HG02884 (cell line): ENCODE measurements around the gene CFAP97D1.

Source experiments
- ATAC-seq: cut with Tn5 transposase; IDR thresholded peaks from one replicate; pipeline ENCODE4 v1.9.1; 2021; ENCODE audit warnings: mild to moderate bottlenecking, moderate library complexity; ENCODE audit not compliant: unreplicated experiment

The CFAP97D1 gene

DNA sequence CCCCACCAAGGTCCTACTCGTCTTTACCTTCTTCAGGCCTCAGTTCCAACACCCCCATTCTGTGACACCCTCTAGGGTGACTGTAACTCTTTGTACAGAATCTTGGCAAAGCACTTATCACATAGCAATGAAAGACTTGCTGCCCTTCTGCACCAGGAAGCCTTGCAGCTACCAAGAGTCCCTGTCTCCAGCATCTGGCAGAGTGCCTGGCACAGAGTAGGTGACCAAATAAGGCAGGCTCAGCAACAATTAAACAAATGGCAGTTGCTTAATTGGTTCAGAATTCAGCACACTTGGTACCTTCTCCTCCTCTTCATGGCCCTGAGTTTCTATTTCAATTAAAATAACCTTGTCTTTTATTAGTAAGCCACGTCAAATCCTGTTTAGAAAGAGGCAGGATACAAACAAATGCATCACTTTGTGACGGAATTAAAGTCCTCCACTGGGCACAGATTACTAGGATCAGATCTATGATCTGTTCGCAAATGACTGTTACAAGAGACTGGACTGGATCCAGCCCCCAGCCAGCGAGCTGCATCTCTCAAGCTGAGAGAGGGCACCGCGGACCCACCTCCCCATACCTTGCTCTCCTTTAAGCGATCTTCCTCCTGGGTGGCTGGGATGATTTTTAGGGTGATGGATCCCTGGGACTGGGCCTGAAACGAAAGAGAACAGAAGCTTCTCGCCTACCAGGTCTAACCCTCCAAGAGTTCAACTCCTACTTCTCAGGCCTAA is 43.3 kb downstream of the CFAP97D1 start:
- no peak for ATAC-seq

DNA sequence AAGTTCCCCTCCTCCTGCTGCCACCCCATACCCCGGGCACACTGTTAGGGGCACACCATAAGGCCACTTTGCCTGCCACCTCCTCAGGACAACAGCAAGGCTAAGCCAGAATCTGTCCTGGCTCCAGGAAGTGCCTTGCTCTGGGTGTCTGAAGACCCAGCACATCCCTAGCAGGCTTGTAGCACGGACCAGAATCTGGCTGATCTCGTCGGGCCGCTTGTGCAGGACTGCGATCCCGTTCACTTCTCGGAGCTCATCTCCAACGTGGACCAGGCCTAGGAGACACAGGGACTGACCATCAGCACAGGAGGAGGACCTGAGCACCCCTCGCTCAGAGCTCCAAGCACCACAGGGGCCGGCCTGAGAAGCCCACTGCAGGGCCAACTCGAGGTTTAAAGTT is 45.3 kb downstream of the CFAP97D1 start:
- no peak for ATAC-seq

DNA sequence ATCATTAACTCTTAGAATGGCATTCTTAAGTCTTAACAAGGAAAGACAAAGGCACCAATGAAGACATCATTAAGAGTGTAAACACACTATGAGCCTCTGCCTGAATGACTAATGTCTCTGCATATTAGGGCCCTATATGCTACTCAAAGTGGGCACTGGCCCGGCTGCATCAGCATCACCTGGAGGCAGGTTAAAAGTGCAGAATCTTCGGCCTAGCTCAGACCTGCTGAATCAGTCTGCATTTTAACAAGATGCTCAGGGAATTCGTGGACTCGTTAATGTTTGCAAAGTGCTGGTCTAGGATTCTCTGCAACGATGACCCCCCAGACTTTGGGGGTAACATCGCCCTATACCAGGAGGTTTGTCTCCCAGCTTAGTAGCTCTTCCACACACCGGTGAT is 46.0 kb downstream of the CFAP97D1 start:
- no peak for ATAC-seq

DNA sequence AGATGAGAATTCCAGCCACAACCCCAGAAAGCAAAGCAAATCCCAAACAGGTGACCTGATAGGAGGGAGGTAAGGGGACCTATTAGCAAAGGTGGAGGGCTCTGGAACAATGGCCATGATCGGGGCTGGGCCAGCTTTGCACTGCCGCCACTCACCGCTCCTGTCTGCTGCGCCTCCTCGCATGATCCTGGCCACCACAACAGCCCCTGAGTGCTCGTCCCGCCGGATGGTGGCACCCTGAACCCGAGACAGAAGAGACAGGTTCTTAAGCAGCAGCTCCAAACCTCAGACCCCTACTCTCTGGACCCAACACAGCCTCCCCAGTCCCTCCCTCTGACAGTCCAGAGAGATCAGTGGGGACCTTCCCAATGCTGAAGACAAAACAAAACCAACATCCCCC is 47.4 kb downstream of the CFAP97D1 start:
- no peak for ATAC-seq

DNA sequence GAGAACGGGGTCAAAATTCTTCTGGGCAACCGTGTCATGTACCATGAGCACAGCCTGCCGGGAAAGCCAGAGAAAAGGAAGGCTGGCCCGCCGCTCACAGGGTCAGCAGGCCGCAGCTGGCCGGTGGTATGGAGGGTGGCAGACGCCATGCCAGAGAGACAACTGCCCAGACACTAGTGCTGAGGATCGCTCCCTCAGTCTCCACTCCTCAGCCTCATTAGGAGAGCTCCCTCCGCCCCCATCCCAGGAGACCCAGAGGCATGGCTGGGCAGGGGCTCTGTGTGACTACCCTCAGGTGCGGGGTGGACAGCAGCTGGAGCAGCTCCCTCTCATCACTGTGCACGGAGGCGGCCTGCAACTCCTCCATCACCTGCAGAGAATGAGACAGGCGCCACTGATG is 49.5 kb downstream of the CFAP97D1 start:
- no peak for ATAC-seq

DNA sequence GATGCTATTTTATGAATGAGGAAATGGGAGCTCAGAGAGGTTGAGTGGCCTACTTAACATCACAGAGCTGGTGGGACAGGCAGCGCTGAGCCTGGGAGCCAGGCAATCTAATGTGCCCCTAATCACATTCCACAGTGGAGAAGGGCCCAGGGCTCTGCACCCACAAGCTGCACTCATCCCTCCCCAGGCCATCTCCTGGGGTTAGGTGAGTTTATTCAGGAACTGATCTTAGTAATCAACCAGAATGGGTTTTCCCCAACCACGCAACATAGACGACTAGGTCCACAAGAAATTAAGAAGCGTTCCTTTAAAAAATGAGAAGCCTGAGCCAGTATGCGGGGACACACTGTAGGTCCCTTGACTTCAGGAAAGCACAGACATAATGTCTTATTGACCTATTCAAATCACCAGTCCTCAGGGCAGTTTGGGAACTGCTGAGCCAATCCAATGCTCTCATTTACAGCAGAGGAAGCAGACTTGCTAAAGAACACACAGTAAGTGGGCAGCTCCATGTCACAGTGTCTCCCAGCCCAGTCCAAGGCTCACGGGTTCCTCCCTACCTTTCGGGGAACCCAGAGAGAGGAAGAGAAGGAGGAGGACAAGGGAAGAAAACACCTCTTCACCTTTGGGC is 50.4 kb downstream of the CFAP97D1 start:
- ATAC-seq, result no peak

DNA sequence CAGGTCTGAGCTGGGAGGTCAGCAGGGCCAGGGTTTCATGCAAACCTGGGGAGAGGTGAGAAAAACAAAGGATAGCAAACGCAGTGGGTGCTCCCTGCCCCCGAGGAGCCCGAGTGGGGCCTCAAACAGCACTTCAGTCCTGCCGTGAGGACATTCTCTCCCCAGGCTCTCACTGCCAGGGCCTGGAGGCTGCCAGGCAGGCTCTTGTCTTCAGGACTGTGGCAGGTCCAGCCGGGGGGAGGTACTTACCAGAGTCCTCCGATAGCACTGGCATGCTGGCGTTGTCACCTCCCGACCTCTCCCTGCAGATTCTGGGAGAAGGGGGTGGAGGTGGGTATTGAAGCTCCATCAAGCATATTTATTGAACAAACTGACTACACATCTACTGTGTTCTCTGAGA is 51.4 kb downstream of the CFAP97D1 start:
- ATAC-seq, result no peak

DNA sequence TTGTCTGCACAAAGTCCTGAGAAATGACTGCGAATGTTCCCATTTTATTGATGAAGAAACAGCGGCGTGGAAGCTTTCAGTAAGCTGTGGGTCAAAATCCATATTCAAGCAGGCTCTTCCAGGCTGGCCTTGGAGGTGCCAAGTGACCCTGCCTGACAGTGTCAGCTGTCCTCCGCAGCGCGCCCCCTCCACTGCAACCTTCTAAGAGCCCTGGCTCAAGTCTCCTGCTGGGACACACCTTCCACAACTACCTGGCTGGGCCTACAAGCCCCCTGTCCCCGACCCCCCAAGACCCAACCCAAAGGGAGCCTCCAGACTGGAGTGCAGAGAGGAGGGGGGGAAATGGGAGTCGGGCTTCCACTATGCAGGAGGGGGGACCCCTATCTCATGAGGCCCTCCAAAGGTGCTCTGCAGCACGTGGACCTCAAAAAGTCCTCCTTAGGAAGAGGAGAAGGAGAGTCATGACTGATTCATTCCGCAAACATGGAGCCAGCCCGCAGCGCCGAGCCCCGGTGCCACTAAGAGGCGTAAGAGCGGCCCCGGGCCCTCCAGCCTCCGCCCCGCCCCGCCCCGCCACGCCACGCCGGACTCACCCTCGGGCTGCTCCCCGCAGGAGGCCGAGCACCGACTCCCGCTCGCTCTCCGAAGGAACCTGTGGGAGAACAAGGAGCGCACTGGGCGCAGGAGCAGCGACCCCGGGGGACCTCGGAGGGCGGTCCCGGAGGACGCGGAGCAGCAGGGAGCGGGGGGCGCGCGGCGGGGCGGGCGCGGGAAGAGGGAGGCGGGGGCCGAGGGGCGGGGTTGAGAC is 52.1 kb downstream of the CFAP97D1 start:
- no peak for ATAC-seq

DNA sequence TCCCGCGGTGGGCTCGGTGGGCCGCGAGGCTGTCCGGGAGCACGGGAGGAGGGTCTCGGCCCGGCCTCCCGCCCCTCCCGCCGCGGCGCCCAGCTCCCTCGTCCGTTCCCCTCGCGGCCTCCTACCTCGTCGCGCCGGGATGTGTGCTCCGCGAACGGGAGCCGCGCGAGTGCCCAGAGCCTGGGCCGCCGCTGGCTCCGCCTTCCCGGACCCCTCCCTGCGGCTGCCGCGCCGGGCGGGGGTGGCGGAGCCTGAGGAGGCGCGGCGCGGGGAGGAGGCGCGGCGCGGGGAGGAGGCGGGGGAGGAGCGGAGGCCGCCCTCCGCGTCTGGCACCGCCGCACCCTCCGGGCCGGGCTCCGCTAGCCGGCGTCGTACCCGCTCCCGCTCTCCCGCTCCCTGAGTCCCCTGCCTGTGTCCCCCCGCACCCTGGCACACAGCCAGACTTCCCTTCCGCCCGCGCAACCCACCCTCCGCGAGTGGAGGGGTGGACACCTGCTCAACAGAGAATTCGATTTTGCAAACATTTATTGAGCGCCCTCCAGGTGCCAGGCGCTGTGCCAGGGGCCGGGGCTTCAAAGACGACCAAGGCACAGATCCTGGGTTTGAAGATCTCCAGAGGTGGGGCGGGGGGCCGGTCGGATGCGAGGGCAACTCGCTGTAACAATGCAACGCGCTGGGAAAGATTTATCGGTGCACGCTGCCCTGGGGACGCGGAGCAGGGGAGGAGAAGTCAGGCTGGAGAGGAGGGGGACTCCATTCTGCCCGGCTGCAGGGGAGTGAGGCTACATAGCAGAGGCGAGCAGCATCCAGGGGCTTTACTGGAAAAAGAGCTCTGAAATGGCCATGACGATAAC is 53.0 kb downstream of the CFAP97D1 start, which contains the start of gene MPP3:
MPP3 (minus strand) TSS at position 171 of the 854 bp plus-strand sequence. CDS start 1,240 bp downstream, outside the sequence.
- ATAC-seq, result no peak

DNA sequence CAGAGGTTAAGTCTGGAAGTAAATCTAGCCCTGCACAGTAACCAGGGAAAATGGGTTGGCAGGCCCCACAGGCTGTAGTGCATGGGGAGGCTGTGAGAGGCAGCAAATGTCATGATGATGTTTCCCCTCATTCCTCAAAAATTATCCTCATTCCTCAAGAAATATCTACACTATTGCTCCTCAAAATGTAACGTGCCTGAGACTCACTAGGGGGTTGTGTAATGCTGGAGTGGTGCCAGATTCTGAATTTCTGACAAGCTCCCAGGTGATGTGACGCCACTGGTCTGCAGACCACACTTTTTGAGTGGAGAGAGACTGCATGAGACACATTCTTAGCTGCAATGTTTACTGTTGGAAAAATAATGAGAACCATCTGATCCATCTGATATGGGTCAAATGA is 53.9 kb downstream of the CFAP97D1 start:
- ATAC-seq, result no peak
